Measurements from ENCODE around the gene DNAJC22.
"Not testable (repeated sequence)": the region's sequence is repeated elsewhere in the genome, so short reads cannot be mapped to it uniquely, and the experiment has no call there.

Gene DNAJC22

GRCh38 chr12:49377386-49377785 lies 30.7 kb downstream of the DNAJC22 start:
- FAIRE-seq: no peak

- not testable (repeated sequence) for FAIRE-seq
Measured at GRCh38 chr12:49380184-49380583, 33.5 kb downstream of the DNAJC22 start.

- FAIRE-seq: no peak
Measured at GRCh38 chr12:49388682-49389386, 42.1 kb downstream of the DNAJC22 start.

GRCh38 chr12:49389387-49389703 lies 42.7 kb downstream of the DNAJC22 start:
- FAIRE-seq: no peak

GRCh38 chr12:49397000-49397399 lies 50.3 kb downstream of the DNAJC22 start:
- no peak for FAIRE-seq

- FAIRE-seq: no peak
Measured at GRCh38 chr12:49400304-49400703, 53.6 kb downstream of the DNAJC22 start.

Data from A204.1 (cell line).